Measurements from ENCODE around the gene DENND2A. TPM values are rescaled to one million over a fixed set of nuclear protein-coding genes. Genes with fewer than 3 reads are reported as not detected.

The DENND2A gene
- total and polyA plus RNA-seq, 10 of the 15 experiments (the other 5 are each of a cell fraction or from before 2014, with no cell fraction given) = 0.01 TPM; not detected in 9

DNA sequence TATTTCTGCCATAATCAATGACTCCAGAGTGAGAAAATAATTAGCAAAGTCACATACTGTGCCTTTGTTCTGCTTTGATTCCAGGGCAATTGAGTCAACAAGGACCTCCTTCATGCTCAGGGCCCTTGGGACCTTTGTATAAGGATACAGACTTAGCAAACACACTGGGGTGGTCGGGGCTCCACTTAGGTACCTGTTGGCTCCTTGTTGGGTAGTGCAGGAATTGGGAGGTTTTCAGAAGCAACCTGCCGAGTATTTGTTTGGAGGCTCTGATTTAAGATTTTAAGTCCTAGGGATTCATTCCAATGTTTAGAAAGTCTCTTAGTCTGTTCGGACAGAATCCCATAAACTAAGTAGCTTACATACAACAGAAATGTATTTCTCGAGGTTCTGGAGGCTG, 35.1 kb upstream of the DENND2A start:
- DNase-seq (ENCODE audit: low read depth, low spot score) (no peak), ATAC-seq (no peak; the same call in 2 of the 3 replicates), FAIRE-seq (no peak)
- SMC1A ChIA-PET (ENCODE audit: uncharacterized antibody, unreplicated experiment) = interaction anchor here (0.6 to 4.8 kb wide), 21 partner anchors 11 to 337 kb away, joined by 3 to 57 read pairs (median 6); partner anchors contain the start of genes MRPS33 and NDUFB2
- POLR2A ChIA-PET = interaction anchor here (0.8 to 2.4 kb wide), 9 partner anchors 10 to 343 kb away, joined by 3 to 11 read pairs (median 3); partner anchors contain the start of gene NDUFB2
- Histone ChIP-seq H3K9me3 (replicated peaks; ENCODE audit: control insufficient read depth, insufficient read depth, low read length) (no peaks in the 10 kb centered on the region), H4K20me1 (ENCODE audit: control insufficient read depth, insufficient read depth) (no peaks in the 10 kb centered on the region), H2AFZ (ENCODE audit: control insufficient read depth, low read depth, low read length) (peak overlapping the region; percentile 30), H3K9ac (ENCODE audit: control insufficient read depth, insufficient read depth, low read length) (no peak overlapping the region), H3K27me3 (replicated peaks in 1 of 2; ENCODE audit: control insufficient read depth in 2 of 2, insufficient read depth in 2 of 2, low read length in 1 of 2) (no peaks in the 10 kb centered on the region), H3K36me3 (ENCODE audit: control insufficient read depth in 2 of 2, insufficient read depth in 2 of 2, low read length in 1 of 2) (0 out of 4 replicates have a peak, but pooled peaks cover 0 to 3% of the 10 kb centered on the region in 2 experiments), H3K4me1 (ENCODE audit: control insufficient read depth, insufficient read depth, low read length) (peaks cover 39% of the 10 kb centered on the region), H3K4me2 (ENCODE audit: control insufficient read depth, insufficient read depth) (peak overlapping the region; percentile 98), H3K27ac (ENCODE audit: control insufficient read depth, insufficient read depth) (peak overlapping the region; percentile 20), H3K79me2 (ENCODE audit: control insufficient read depth, insufficient read depth, low read length) (no peaks in the 10 kb centered on the region; the same call in 1 of the 2 replicates), H3K4me3 (peak overlapping the region; percentile 49; the same call in 1 of the 2 replicates)
- 31% methylated on average over 4 of the region's 4 CpGs for WGBS (ENCODE audit: insufficient coverage, insufficient replicate concordance, low lambda C conversion rate, missing lambda C conversion rate)
- BruUV-seq (replicated peaks) = no TSS peak
- RAD21 ChIA-PET (ENCODE audit: unreplicated experiment) = interaction anchor here (0.6 to 3.5 kb wide), 20 partner anchors 11 to 974 kb away, joined by 3 to 23 read pairs (median 3); partner anchors contain the start of genes MRPS33 and NDUFB2
- CTCF ChIA-PET = interaction anchor here (0.6 to 5.6 kb wide), 33 partner anchors 9 to 978 kb away, joined by 3 to 88 read pairs (median 4); partner anchors contain the start of genes MRPS33 and NDUFB2
- intact Hi-C loops (cut with micrococcal nuclease; ENCODE audit: unreplicated experiment) = loop anchor here (1.0 to 5.0 kb wide), 3 partner anchors 21 to 337 kb away; partner anchors contain the start of genes BRAF and NDUFB2
- in situ Hi-C loops (cut with MboI) = loop anchor here (10.0 kb wide), 1 partner anchor 339 kb away; the partner anchor contains the start of gene MRPS33
- TF ChIP-seq SPI1 (IDR thresholded peaks at IDR 0.05; ENCODE audit: borderline replicate concordance, insufficient read depth, low read depth, low read length) = no peak
- TF ChIP-seq CREB1 (IDR thresholded peaks at IDR 0.05; ENCODE audit: low read depth) = no peak
- no peak for TF ChIP-seq HDAC6 (IDR thresholded peaks at IDR 0.05; ENCODE audit: unreplicated experiment)
- TF ChIP-seq, protein P1, sequence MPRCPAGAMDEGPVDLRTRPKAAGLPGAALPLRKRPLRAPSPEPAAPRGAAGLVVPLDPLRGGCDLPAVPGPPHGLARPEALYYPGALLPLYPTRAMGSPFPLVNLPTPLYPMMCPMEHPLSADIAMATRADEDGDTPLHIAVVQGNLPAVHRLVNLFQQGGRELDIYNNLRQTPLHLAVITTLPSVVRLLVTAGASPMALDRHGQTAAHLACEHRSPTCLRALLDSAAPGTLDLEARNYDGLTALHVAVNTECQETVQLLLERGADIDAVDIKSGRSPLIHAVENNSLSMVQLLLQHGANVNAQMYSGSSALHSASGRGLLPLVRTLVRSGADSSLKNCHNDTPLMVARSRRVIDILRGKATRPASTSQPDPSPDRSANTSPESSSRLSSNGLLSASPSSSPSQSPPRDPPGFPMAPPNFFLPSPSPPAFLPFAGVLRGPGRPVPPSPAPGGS (IDR thresholded peaks at IDR 0.05; ENCODE audit: borderline replicate concordance, insufficient read depth, low read depth, low read length, poor library complexity, severe bottlenecking) = no peak
- TF ChIP-seq GATAD2B (conservative IDR thresholded peaks at IDR 0.05; ENCODE audit: low read depth) = no peak
- no peak for TF ChIP-seq BCL11A (IDR thresholded peaks at IDR 0.05; ENCODE audit: low read depth, low read length)
- TF ChIP-seq FOS (IDR thresholded peaks at IDR 0.05; ENCODE audit: borderline replicate concordance, extremely low read depth, insufficient read length) = no peak
- no peak for TF ChIP-seq NR2C2 (IDR thresholded peaks at IDR 0.05; ENCODE audit: borderline replicate concordance, control insufficient read depth, insufficient read length, low read depth)
- TF ChIP-seq, protein P2, sequence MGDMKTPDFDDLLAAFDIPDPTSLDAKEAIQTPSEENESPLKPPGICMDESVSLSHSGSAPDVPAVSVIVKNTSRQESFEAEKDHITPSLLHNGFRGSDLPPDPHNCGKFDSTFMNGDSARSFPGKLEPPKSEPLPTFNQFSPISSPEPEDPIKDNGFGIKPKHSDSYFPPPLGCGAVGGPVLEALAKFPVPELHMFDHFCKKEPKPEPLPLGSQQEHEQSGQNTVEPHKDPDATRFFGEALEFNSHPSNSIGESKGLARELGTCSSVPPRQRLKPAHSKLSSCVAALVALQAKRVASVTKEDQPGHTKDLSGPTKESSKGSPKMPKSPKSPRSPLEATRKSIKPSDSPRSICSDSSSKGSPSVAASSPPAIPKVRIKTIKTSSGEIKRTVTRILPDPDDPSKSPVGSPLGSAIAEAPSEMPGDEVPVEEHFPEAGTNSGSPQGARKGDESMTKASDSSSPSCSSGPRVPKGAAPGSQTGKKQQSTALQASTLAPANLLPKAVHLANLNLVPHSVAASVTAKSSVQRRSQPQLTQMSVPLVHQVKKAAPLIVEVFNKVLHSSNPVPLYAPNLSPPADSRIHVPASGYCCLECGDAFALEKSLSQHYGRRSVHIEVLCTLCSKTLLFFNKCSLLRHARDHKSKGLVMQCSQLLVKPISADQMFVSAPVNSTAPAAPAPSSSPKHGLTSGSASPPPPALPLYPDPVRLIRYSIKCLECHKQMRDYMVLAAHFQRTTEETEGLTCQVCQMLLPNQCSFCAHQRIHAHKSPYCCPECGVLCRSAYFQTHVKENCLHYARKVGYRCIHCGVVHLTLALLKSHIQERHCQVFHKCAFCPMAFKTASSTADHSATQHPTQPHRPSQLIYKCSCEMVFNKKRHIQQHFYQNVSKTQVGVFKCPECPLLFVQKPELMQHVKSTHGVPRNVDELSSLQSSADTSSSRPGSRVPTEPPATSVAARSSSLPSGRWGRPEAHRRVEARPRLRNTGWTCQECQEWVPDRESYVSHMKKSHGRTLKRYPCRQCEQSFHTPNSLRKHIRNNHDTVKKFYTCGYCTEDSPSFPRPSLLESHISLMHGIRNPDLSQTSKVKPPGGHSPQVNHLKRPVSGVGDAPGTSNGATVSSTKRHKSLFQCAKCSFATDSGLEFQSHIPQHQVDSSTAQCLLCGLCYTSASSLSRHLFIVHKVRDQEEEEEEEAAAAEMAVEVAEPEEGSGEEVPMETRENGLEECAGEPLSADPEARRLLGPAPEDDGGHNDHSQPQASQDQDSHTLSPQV (IDR thresholded peaks at IDR 0.05) = no peak
- no peak for TF ChIP-seq FOXM1 (IDR thresholded peaks at IDR 0.05; ENCODE audit: low read depth, low read length)
- no peak for TF ChIP-seq CEBPB (IDR thresholded peaks at IDR 0.05; ENCODE audit: borderline replicate concordance in 1 of 2, low read depth in 2 of 2, low read length in 2 of 2)
- no peak for TF ChIP-seq EGR1 (IDR thresholded peaks at IDR 0.05; ENCODE audit: borderline replicate concordance in 1 of 2, low read depth in 2 of 2, low read length in 2 of 2)
- TF ChIP-seq CREM (IDR thresholded peaks at IDR 0.05; ENCODE audit: low read depth) = no peak
- TF ChIP-seq TBL1XR1 (IDR thresholded peaks at IDR 0.05; ENCODE audit: low read depth, low read length) = no peak

Measured in GM12878 (cell line).